Kidney epithelial cell (primary cell): ENCODE data around the gene POU2F1. TPM values are rescaled to one million over a fixed set of nuclear protein-coding genes. Genes with fewer than 3 reads are reported as not detected.

Experiments
- DNase-seq: peaks from one replicate; pipeline ENCODE4 v3.0.0-alpha.2; 2010; ENCODE audit warnings: low read depth
- H3K27me3 ChIP-seq: 2 replicates; pipeline ENCODE4 v1.6.0; 2011; ENCODE audit warnings: low read length; ENCODE audit not compliant: control insufficient read depth, insufficient read depth
- H3K36me3 ChIP-seq: 2 replicates; pipeline ENCODE4 v1.5.1; 2011; ENCODE audit warnings: low read length; ENCODE audit not compliant: control insufficient read depth, insufficient read depth
- H3K4me3 ChIP-seq: 2 replicates; pipeline ENCODE4 v1.5.1; 2011; ENCODE audit warnings: low read depth, mild to moderate bottlenecking, control low read depth, low read length
- CTCF ChIP-seq: IDR thresholded peaks from 2 replicates; pipeline ENCODE4 v1.5.1; 2011; ENCODE audit warnings: mild to moderate bottlenecking, moderate library complexity, low read length, control low read depth, inconsistent platforms; ENCODE audit not compliant: insufficient read depth, poor library complexity, severe bottlenecking
- total RNA-seq: library from RNA; depleted of rRNA; stranded (reverse); fragments of >200 nt; gene quantifications from 2 replicates; pipeline ENCODE4 v1.2.3, GENCODE V29; 2015

Gene POU2F1
- total RNA-seq, 1 donor from 2014 or later: 8.4 TPM

- no peak for DNase-seq
- Histone ChIP-seq H3K36me3 (no peaks in the 10 kb centered on the region), H3K27me3 (no peaks in the 10 kb centered on the region), H3K4me3 (no peak overlapping the region)
- no peak for TF ChIP-seq CTCF
These were observed 203.3 kb downstream of the POU2F1 start for GRCh38 chr1:167423684-167424619.

DNA sequence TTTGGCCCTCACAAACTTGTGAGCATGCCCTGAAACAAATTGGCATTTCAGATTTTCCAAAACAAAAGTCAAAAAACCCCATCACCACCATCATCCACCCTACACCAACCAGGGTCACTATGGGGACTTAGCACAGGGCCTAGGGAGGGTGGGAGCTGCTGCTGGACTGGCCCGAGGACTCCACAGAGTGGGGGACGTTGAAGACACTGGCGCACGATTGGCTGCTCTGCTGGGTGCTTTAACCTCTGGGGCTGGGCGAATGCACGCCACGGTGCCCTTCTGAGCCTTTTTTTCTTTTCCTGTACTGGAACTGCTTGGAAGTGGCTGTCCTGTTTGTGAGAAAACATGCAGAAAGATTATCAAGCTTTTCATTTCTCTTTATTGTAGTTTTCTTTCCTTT is 204.8 kb downstream of the POU2F1 start:
- no peaks in the 10 kb centered on the region for H3K27me3 ChIP-seq
- H3K36me3 ChIP-seq: no peaks in the 10 kb centered on the region
- no peak overlapping the region for H3K4me3 ChIP-seq
- no peak for DNase-seq
- TF ChIP-seq CTCF: no peak

GRCh38 chr1:167426716-167427115 is 206.0 kb downstream of the POU2F1 start:
- TF ChIP-seq CTCF: no peak
- DNase-seq: no peak

DNA sequence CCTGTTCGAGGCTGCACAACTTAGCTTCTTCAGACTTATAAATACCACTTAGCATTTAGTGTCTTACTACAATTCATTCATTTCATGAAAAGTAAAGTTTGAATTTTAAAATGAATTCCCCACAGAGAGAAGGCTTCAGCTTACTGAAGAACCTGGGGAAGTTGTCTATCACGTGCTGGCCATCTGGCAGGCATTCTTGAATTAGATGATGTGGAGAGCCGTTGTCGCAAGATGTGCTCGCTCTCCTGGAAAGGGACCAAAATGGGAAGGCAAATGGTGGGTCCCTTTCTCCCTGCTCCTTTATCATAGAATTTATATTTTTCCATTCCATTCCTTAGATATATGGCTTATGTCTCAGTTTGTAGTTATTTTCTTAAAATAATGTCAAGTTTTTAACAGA is 207.2 kb downstream of the POU2F1 start:
- no peak overlapping the region for H3K4me3 ChIP-seq
- no peak for DNase-seq
- H3K27me3 ChIP-seq: no peaks in the 10 kb centered on the region
- H3K36me3 ChIP-seq: no peaks in the 10 kb centered on the region
- no peak for TF ChIP-seq CTCF

More at GRCh38 chr1:167426716-167427115, 206.0 kb downstream of the POU2F1 start:
- Histone ChIP-seq H3K4me3 (no peak overlapping the region), H3K27me3 (no peaks in the 10 kb centered on the region), H3K36me3 (no peaks in the 10 kb centered on the region)

- no peaks in the 10 kb centered on the region for H3K36me3 ChIP-seq
- no peaks in the 10 kb centered on the region for H3K27me3 ChIP-seq
- no peak for DNase-seq
- TF ChIP-seq CTCF: no peak
- no peak overlapping the region for H3K4me3 ChIP-seq
These were observed 207.7 kb downstream of the POU2F1 start for GRCh38 chr1:167428395-167428794.
